BE2C (cell line): ENCODE data around the gene XPC.

ENCODE experiments used
- DNase-seq: peaks from one replicate; pipeline ENCODE4 v3.0.0-alpha.2; 2020
- H3K27me3 ChIP-seq: fragments of 250-450 bp; sonication (Bioruptor Pico); 2 replicates; pipeline ENCODE4 v1.5.1; 2020; ENCODE audit warnings: mild to moderate bottlenecking
- H3K36me3 ChIP-seq: fragments of 250-450 bp; sonication (Bioruptor Pico); 2 replicates; pipeline ENCODE4 v1.5.1; 2020; ENCODE audit warnings: mild to moderate bottlenecking
- H3K4me1 ChIP-seq: fragments of 250-450 bp; sonication (Bioruptor Pico); 2 replicates; pipeline ENCODE4 v1.5.1; 2020
- H3K4me3 ChIP-seq: 2 replicates; pipeline ENCODE4 v1.5.1; 2011; ENCODE audit warnings: low read depth, low read length
- H3K9me3 ChIP-seq: fragments of 250-450 bp; sonication (Bioruptor Pico); 2 replicates; pipeline ENCODE4 v1.5.1; 2020
- CTCF ChIP-seq: IDR thresholded peaks from 2 replicates; pipeline ENCODE4 v1.5.1; 2012; ENCODE audit warnings: mild to moderate bottlenecking, low read depth, low read length

The XPC gene

GRCh38 chr3:14172496-14172895 lies 5.9 kb downstream of the XPC start:
- DNase-seq = no peak
- TF ChIP-seq CTCF = no peak
- Histone ChIP-seq H3K9me3 (no peaks in the 10 kb centered on the region), H3K36me3 (peaks cover 6% of the 10 kb centered on the region; the same call in 1 of the 2 replicates), H3K4me1 (no peaks in the 10 kb centered on the region), H3K27me3 (no peaks in the 10 kb centered on the region), H3K4me3 (no peak overlapping the region)

GRCh38 chr3:14170531-14171159 lies 7.8 kb downstream of the XPC start:
- Histone ChIP-seq H3K36me3 (peaks cover 6% of the 10 kb centered on the region; the same call in 1 of the 2 replicates), H3K9me3 (no peaks in the 10 kb centered on the region), H3K27me3 (no peaks in the 10 kb centered on the region), H3K4me1 (no peaks in the 10 kb centered on the region), H3K4me3 (no peak overlapping the region)
- DNase-seq = no peak
- TF ChIP-seq CTCF = no peak

- no peak for DNase-seq
- no peak for TF ChIP-seq CTCF
- H3K4me1 ChIP-seq = no peaks in the 10 kb centered on the region
- no peaks in the 10 kb centered on the region for H3K9me3 ChIP-seq
- H3K4me3 ChIP-seq = no peak overlapping the region
- H3K27me3 ChIP-seq = no peaks in the 10 kb centered on the region
- H3K36me3 ChIP-seq = peaks cover 6% of the 10 kb centered on the region; the same call in 1 of the 2 replicates
Observed at GRCh38 chr3:14169871-14170270, 8.5 kb downstream of the XPC start.

GRCh38 chr3:14169435-14169834 lies 9.0 kb downstream of the XPC start:
- no peaks in the 10 kb centered on the region for H3K27me3 ChIP-seq
- no peaks in the 10 kb centered on the region for H3K4me1 ChIP-seq
- H3K9me3 ChIP-seq = no peaks in the 10 kb centered on the region
- no peak for DNase-seq
- TF ChIP-seq CTCF = no peak
- no peak overlapping the region for H3K4me3 ChIP-seq
- peaks cover 6% of the 10 kb centered on the region; the same call in 1 of the 2 replicates for H3K36me3 ChIP-seq

DNA sequence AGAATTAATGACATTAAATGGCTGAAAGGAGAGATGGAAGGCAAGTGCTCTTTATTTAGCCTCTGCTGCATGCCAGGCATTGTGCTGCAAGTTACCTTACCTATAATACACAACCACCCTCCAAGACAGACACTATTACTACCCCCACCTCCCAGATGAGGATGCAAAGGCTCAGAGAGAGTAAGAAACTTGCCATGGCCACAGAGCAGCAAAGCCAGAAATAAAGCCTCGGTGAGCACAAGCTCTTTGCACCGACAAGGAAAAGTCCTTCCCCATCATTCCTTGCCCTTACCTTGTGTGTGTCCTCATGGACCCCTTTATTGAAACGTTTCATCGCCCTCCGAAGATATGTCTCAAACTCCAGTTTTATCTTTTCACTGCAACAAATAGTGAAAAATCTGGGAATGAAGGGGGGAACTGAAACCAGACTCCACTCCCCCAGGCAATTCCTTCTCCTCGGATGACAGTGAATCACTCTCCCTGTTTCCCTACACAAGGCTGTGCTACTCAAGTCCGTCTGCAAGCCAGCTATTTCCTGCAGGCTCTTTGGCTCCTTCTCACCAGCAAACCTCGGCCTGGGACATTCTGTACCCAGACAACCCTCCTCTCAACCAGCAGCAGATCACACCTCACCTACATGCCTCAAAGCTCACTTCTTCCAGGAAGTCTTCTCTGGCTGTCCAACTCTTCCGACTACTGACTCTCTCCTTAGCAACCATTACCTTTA lies 11.4 kb downstream of the XPC start:
- no peak for TF ChIP-seq CTCF
- Histone ChIP-seq H3K4me1 (no peaks in the 10 kb centered on the region), H3K4me3 (no peak overlapping the region), H3K36me3 (peaks cover 6% of the 10 kb centered on the region; the same call in 1 of the 2 replicates), H3K9me3 (no peaks in the 10 kb centered on the region), H3K27me3 (no peaks in the 10 kb centered on the region)
- no peak for DNase-seq

GRCh38 chr3:14162178-14162577 lies 16.2 kb downstream of the XPC start:
- Histone ChIP-seq H3K36me3 (peaks cover 2% of the 10 kb centered on the region; the same call in 1 of the 2 replicates), H3K9me3 (no peaks in the 10 kb centered on the region), H3K4me1 (no peaks in the 10 kb centered on the region), H3K27me3 (no peaks in the 10 kb centered on the region), H3K4me3 (no peak overlapping the region)
- no peak for TF ChIP-seq CTCF
- no peak for DNase-seq
